Stimulated activated CD8-positive, alpha-beta memory T cell treated with anti-CD3 and anti-CD28 coated beads, Interleukin-4, amount 100 ng/mL, for 48 hours (primary cell): ENCODE measurements around the gene SMNDC1.

ENCODE experiments used
- DNase-seq: peaks from one replicate; pipeline ENCODE4 v3.0.0-alpha.2; 2020

The SMNDC1 gene

DNA sequence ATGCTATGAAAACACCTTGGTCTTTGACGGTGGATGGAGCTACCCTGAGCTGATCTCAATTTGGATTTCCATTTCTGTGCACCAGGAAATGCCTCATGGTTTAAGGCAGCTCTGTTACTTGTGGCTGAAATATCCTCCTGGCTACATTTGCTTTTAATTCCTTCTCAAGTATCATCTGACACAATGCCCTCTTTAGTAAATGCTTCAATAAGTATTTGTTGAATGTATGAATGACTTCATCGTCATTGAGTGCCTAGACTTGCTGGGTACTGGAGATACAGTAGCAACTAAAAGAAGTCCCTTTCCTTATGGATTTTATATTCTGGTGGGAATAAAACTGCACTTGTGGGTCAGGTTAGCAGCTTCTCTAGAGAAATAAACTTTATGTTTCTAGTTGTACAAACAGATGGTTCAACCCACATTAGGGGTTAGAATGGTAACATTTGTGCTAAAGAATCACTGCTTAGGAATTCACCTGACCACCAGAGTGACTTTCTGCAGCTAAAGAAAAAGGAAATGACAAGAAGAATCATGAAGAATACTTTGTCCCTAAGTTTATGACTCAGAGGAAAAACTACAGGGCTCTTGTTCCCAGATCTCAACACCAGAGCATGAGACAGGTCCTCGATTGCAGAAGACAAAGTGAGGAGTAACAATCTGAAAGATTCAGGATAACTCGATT is 21.8 kb upstream of the SMNDC1 start:
- DNase-seq = no peak

GRCh38 chr10:110324805-110325280 is 20.1 kb upstream of the SMNDC1 start:
- no peak for DNase-seq

- DNase-seq = no peak
These were observed 19.6 kb upstream of the SMNDC1 start for GRCh38 chr10:110324201-110324804.

- DNase-seq = no peak
These were observed 18.8 kb upstream of the SMNDC1 start for GRCh38 chr10:110323503-110323902.

- DNase-seq = no peak
These were observed 17.3 kb upstream of the SMNDC1 start for GRCh38 chr10:110321869-110322620.

DNA sequence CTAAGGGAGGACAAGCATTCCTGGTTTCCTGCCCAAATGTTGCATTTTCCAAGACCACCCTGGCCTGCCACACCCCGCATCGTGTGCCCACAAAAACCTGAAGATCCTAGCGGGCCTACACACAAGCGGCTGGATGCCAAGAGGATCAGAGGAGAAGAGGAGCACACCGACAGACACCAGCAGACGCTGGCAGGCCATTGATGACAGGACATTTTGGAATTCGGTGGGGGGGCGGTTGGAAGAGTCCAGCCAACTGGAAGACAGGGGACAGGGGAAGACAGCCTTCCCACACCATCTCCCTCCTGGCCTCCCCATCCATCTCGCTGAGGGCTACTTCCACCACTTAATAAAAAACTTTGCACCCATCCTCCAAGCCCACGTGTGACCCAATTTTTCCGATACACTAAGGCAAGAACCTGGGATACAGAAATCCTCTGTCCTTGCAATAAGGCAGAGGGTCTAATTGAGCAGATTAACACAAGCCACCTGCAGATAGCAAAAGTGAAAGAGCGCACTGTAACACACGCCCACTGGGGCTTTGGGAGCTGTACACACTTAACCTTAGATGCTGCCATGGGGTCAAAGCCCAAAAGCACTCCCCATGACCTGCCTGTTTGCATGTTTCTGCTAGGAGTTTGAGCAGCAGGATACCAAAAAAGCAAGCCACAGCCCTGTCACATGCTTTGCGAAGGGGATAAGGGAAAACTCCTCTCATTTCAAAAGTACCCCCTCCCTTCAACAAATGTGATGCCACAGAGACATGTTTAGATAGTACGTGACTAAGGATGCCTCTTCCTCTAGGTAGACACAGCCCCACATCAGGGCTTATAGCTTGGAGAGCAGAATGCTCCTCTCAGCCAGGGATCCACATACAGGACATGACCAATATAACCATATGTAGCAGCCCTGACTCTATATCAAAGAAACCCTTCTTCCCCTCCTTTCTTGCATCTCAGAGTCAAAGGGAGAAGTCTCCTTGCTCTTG is 13.4 kb upstream of the SMNDC1 start:
- DNase-seq = no peak

GRCh38 chr10:110313674-110314073 is 9.0 kb upstream of the SMNDC1 start:
- DNase-seq = no peak

- DNase-seq = no peak
These were observed 7.5 kb upstream of the SMNDC1 start for GRCh38 chr10:110312206-110312605.

DNA sequence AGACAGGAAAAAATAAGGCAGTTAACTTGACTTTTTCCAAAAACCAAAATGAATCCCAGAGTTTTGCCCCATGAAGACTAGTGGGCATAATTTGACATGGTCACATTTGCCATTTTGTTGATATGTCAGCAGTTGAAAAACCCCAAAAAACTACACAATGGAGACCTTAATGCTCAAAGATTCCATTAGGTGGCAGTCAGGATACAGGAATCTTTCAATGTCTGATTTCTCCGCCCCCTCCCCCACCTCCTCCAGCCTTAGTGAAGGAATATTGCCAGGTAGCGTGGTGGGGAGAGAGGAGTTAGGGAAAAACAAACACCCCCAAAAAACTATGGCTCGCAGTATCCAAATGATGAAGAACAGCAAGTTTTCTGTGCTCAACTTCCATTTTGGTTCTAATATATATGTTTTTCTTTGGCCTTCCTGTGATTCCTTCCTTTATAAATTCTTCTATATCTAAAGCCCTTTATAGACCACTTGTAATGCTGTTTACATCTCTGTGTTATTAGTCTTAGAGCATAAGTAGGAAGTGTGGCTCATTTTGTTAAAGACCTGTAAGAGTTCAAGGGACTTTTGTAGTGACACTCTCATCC is 6.7 kb upstream of the SMNDC1 start:
- DNase-seq = peak; percentile 57

DNA sequence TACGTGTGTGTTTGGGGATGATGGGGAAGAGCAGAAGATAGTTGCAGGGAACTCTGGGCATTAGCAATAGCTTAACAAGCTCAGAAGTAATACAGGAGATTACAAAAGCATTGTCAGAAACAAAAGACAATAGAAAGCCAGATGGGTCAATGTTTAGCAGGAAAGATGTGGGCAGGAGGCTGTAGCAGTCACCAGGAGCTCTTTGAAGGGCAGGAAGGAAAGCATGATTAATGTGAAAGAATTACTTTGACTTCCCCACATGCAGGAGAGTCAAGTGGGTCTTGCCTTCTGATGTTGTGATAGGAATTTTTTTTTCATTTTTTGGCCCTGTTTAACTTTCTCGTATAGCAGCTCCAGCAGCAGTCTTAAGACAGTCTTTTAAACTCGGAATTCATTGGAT is 6.0 kb upstream of the SMNDC1 start:
- no peak for DNase-seq

- DNase-seq = no peak
These were observed 3.1 kb upstream of the SMNDC1 start for GRCh38 chr10:110307805-110308204.

DNA sequence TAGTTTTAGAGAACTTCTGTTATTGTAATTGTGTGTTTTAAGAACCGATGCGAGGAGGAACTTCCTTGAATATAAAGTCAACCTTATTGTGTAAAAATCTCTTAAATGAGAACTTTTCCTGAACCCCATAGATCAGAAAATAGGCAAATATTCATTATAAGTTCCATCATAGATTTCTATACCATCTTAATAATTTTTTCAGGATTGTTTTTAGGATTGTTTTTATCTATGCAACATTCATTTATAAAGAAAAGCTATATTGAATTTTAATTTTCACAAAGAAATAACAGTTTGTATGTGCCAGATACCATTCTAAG is 1.7 kb upstream of the SMNDC1 start:
- DNase-seq = no peak

- no peak for DNase-seq
These were observed 1.2 kb upstream of the SMNDC1 start for GRCh38 chr10:110305767-110306451.

- no peak for DNase-seq
These were observed 333 bp downstream of the SMNDC1 start for GRCh38 chr10:110304394-110304779.

DNA sequence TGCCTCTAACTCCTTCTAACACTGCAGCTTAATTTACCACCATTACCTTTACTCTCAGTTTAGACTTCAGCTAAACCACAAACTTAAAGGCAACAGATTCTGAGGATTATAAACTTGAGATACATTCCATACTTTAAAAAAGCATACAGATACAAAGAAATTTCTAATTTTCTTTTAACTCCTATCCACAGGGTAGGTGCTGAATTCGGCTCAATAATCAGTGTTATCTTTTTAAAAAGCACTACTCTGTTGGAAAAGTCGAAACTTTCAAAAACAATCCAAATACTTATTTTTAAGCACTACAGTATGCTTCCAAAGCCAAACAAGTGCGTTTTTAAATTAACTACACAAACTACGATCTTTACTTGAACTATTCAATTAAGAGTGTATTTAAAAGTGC is 1.0 kb downstream of the SMNDC1 start:
- no peak for DNase-seq

- DNase-seq = no peak
These were observed 4.2 kb downstream of the SMNDC1 start for GRCh38 chr10:110300486-110300986.

GRCh38 chr10:110296966-110297365 is 7.8 kb downstream of the SMNDC1 start:
- DNase-seq = no peak

DNA sequence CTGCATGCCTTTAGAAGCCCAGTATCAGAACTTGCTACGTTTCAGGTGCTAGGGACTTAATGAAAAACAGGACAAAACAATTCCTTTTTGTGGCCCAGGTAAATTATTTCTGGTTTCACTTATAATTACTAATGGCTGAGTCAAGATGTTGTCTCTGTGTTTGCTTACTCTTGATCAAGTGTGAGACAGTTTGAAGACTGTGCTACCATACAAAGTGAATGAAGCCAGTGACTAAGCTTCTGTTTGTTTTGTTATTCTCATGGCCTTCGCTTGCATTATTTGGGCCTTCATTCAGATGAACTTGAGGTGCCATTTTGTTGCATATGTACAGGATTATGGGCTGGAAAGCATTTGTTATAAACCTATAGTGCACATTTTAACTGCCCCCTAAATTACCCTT is 17.9 kb downstream of the SMNDC1 start:
- no peak for DNase-seq

DNA sequence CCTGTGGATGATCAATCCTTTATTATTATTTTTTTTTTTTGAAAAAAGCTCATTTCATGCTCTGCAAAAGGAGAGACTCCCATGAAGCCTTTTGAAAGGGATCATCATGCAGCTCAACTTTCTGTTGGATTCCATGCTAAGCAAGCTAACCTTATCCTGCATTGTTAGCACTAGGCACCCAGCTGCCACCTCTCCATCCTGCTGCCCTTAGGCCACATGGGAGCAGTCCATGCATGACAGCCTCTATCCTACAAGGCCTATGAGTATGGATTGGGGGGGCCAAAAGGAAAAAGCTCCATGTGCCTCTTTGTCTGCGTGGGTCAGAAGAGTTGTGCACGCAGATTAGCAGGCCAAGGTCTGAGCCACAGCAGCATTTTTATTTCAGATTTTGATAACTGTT is 19.2 kb downstream of the SMNDC1 start:
- no peak for DNase-seq

DNA sequence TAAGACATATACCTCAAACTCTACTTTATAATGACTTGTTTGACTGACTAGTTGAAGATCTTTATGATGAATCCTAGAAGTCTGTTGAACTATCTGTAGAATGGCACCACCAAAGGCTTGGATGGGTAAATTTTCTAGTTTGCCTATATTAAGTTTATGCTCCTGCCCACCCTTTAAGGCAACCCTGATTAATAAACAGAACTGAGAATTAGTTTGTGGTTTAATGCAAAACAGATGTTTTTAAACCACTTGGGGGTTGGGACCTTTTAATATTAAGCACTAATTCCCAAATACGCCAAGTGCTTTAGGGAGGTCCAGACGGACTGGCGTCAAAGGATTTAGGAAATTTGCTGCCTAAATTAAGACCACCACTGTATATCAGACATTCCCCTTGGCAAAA is 20.5 kb downstream of the SMNDC1 start:
- DNase-seq = no peak

GRCh38 chr10:110279407-110279986 is 25.2 kb downstream of the SMNDC1 start:
- peak; percentile 38 for DNase-seq
